GM21390 (cell line): Measurements from ENCODE around the gene PPM1F.
"Not testable (repeated sequence)": the region's sequence is repeated elsewhere in the genome, so short reads cannot be mapped to it uniquely, and the experiment has no call there.

Source experiments
- ATAC-seq: cut with Tn5 transposase; IDR thresholded peaks from one replicate; pipeline ENCODE4 v1.9.1; 2021; ENCODE audit not compliant: unreplicated experiment

PPM1F gene

GRCh38 chr22:21921729-21922128, 30.9 kb downstream of the PPM1F start:
- no peak for ATAC-seq

- ATAC-seq: no peak
These were observed 31.4 kb downstream of the PPM1F start for GRCh38 chr22:21921184-21921721.

GRCh38 chr22:21920341-21921183, 32.1 kb downstream of the PPM1F start:
- ATAC-seq: no peak

- no peak for ATAC-seq
These were observed 32.9 kb downstream of the PPM1F start for GRCh38 chr22:21919526-21920307.

GRCh38 chr22:21918466-21919185, 34.0 kb downstream of the PPM1F start:
- no peak for ATAC-seq

GRCh38 chr22:21917959-21918261, 34.7 kb downstream of the PPM1F start:
- ATAC-seq: no peak

GRCh38 chr22:21917181-21917958, 35.3 kb downstream of the PPM1F start:
- ATAC-seq: no peak

- ATAC-seq: no peak
These were observed 36.2 kb downstream of the PPM1F start for GRCh38 chr22:21916309-21916918.

GRCh38 chr22:21915624-21916308, 36.9 kb downstream of the PPM1F start:
- ATAC-seq: no peak

- ATAC-seq: not testable (repeated sequence)
These were observed 38.5 kb downstream of the PPM1F start for GRCh38 chr22:21914033-21914642.

GRCh38 chr22:21910367-21910766, 42.3 kb downstream of the PPM1F start:
- not testable (repeated sequence) for ATAC-seq

GRCh38 chr22:21909871-21910270, 42.8 kb downstream of the PPM1F start:
- ATAC-seq: no peak

- no peak for ATAC-seq
These were observed 44.8 kb downstream of the PPM1F start for GRCh38 chr22:21907638-21908522.

GRCh38 chr22:21905234-21905633, 47.4 kb downstream of the PPM1F start:
- ATAC-seq: not testable (repeated sequence)

- no peak for ATAC-seq
These were observed 48.3 kb downstream of the PPM1F start for GRCh38 chr22:21904250-21904789.

GRCh38 chr22:21903283-21903682, 49.4 kb downstream of the PPM1F start:
- no peak for ATAC-seq

GRCh38 chr22:21902296-21903087, 50.2 kb downstream of the PPM1F start:
- no peak for ATAC-seq
